Stimulated activated CD8-positive, alpha-beta memory T cell treated with anti-CD3 and anti-CD28 coated beads, Interleukin-2, amount 100 ng/mL, for 48 hours (primary cell): ENCODE measurements around the gene MRPL3.

Experiments used
- DNase-seq, 2 donors: peaks; one replicate each; pipeline ENCODE4 v3.0.0-alpha.2; 2020; ENCODE audit warnings: low read depth in 2 of 2

The MRPL3 gene

DNA sequence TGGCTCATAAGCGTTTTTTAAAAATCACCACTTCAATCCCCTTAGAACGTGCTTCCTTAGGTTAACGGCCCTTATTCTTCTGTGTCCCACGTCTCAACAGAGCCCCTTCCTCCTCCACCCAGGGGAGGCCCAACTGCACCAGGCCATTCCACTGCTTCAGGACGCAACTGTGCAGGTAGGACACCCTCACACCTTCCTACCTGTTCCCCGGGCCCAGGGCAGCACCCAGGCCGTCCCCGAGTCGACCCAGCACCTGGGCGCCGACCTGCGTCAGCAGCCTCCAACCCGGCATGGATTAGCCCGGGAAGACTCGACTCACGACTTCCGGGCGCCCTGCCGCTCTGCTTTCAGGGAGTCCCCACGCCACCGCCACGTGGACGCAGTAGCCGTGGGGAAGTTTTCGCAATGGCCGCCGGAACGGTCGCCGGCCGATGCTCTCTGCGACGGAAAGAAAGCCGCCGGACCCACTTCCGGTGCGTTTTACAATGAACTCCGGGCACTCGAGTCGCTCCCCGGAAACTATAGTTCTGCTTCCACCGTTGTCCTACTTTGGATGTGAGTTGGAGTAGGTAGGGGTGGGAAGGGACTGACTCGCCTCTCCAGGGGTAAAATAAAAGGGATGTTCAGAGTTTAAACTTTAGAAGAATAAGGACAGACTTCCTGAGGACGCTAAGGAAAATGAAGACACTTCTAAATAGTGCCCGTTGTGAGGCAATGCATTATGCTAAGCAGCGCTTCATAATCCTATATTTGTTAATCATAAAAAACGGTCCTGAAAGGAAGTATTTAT lies at the start of gene MRPL3:
Gene MRPL3, minus strand, starts transcription at position 442 of the 790 bp plus-strand sequence. Its CDS starts 150 bp downstream, at position 292.
- DNase-seq, result peak; percentile 71 to 78

DNA sequence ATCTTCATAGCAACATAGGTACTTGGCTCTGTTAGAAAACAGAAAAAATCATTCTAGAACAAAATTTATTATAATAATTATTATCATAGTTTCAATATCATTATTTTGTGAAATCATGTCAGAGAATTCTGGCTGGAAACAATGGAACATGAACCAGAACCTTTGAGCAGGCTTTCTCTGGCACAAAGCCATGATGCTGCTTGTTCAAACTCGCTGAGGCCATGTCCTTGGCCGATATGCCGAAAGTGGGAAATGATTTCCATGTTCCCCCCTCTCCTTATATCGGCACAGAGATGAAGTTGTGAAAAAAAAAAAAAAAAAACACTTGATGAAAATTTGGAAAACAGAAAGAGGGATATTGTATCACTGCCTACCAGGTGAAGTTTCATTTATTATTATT lies 49.0 kb upstream of the MRPL3 start:
- DNase-seq, result no peak

DNA sequence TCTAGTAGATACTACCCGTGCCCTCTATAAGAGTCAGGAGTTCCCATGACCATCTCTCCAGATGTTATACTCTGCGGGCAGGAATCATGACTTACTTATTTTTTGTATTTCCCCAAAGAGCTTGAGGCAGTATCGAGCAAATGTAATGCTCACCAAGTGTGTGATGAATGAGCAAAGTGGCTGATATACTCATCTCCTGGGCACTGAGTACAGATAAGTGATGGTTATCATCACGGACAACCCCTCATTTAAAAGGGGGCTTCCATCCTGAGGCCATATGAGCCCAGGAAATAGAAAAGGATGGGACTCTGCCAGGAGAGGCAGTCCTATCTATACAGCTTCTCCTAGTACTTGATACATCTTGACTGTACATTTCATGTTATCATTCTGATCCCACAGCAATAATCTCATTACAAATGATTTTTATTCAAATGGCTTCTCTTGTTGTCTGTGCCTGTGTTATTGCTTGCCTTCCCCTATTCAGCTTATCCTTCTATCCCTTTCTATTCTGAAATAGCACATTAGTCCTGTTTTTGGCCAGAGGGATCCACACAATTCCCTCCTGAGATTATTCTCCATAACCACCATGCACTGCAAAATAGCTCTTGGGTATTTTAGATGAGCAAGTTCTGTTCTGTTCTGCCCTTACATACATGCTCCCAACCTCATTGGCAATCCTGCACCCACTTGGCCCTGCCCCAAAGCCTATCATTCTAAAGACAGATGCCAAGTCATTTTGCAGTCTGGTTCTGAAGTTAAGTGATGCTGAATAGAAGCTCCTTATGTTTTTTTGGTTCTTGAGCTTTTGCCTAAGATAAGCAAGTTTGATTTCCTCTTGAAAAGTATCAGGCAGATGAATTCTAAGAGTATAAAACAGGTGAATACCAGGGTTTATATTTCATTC lies 48.0 kb upstream of the MRPL3 start:
- DNase-seq, result no peak

DNA sequence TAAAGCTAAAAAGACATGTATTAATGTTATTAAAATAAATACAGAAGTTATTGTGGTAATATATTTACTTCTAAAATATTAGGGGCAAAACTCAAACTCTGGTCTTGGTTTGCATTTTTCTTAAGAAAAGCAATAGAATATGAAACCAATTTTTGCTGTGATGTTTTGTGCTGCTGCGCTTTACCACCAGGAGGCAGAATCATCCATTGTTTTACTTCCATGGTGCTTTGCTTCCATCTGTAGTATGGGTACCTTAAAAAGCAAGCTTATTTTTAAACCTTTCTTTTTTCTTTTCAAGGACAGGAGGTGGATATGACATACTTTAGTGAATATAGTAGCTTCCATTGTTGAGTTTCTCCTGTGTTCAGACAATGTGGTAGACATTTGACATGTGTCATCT lies 46.6 kb upstream of the MRPL3 start:
- no peak for DNase-seq

DNA sequence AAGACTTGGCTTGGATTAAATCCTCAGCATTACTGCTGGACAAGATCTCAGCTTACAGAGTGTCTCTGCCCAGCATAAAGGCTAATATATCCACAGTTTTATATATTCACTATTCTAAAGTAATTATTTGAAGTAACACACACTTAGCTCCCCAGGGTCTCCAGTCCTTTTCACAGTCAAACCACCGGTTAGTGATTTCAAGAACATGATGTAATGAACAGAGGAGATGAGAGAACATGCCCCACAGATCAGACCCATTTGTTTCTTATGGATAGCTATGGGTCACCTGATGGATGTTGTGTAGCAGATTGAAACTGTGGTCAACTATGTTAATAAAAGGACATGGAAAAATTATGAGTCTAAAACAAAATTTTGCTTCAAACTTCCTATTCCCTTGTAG lies 44.8 kb upstream of the MRPL3 start:
- DNase-seq, result no peak

DNA sequence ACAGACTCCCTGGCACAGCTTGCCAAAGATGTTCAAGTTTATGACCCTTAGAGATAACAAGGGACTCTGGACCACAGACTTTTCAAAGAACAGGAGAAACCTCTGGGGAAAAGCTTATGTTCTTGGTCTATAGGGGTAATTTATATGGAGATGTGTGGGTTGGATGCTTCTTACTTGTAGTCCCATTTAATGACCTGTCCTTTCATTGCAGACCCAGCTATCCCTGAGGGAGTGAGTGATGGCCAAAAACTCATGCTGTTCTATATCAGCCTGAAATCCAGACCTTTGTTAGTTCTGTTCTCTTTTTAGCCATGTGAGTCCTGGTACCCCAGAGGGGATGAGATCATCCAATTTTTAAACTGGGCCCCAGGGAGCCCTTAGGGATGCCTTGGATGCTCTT lies 43.7 kb upstream of the MRPL3 start:
- no peak for DNase-seq

DNA sequence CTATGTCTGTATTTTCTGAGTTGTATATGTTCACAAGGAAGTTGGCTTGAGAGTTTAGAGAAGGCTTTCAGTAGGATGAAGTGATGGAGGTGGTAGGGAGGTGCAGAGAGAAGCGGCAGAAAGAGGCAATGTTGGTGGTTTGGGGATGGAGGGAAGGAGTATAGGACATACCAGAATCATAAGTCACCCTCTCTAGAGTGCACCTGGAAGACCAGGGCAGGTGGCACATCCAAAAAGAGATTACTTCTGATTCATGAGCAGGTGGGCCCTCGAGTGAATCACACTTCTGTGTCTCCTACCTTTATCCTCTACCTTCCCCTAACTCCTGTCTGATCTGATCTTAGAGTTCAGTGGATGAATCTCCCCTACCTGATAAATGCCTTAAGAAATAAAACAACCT lies 41.8 kb upstream of the MRPL3 start:
- no peak for DNase-seq

DNA sequence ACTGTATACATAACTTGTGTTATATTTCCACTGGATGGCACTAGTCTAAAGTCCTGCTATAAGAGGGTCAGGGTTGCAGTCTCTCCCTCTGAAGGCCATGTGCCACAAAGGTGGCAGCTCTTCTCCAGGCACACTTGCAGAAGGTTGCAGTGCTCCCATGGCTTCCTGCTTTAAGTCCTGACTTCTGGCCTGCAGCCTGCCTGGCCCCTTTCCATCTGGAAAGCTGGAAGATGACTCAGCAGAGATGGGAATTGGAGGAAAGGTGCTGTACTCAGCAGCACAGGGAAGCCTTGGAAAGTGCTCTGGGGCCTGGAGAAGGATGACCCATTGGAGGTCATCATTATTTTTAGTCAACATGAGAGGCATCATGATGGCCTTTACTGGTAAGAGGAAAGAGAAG lies 40.9 kb upstream of the MRPL3 start:
- no peak for DNase-seq

DNA sequence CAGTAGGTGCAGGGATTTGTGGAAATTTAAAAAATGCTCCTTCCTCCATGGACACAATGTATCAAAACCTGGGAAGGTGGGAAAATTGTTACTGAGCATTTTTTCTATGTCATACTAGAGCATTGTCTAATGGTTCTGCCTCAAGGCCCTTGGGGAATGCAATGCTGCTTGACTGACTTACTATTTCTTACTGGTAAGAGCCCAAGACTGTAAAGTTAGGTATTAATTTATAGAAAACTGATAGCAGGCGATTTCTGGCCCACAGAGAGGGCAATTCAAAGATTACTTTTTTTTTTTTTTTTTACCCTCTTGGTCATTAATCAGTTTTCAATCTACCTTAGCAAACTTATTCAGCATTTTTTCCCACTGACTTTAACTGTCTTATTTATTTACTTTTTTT lies 38.5 kb upstream of the MRPL3 start:
- no peak for DNase-seq

DNA sequence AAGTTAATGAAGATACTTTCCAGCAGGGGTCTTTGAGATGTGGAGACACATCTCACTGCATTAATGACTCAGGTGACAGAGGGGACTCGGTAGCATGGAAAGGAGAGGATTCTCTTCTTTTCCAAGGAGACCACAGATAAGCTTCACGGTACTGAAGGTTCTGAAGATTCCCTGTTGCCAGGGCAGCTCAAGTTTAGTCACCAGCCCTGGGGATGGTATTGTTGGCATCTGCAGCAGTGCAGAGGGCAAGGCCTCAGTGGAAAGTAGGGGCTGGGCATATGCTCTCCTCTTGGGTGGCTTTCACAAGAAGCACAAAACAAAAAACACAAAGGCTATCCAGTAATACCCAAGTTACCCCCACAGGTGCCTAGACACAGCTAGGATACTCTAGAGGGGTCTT lies 38.0 kb upstream of the MRPL3 start:
- DNase-seq, result no peak

DNA sequence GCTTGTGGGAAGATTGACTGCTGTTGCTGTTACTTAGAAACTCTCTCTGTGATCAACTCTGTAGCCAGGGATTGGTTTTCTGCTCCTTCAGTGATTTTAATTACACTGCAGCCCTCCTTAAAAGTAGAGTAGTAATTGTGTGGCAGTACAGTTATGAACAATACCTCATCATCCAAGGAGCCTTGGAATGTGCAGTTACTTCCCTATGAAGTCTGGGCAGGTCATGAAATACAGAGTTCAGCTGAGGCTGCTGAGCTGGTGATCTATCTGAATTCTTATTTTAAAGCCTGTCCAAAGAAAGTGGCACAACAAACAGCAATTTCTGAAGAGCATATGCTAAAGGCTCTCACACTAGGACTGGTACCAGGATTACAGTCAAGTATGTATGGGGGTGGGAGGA lies 37.4 kb upstream of the MRPL3 start:
- DNase-seq, result no peak

DNA sequence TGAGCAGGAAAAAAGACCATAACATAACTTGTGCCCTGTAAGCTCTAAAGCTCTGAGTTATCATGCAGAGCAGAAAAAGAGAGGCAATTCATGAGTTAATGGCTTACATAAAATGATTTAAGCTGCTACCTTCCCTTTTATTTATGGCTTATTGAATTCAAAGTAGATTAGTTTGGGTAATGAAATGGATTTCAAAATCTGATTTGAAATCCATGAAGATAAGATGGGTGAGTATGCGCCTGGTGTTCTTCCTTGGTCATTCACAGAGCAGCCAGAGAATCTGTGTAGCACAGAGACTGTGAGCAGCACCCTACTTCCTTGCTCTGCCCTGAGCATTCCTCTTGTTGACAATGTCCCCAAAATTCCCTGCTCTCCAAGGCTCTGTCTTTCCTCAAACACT lies 36.2 kb upstream of the MRPL3 start:
- no peak for DNase-seq

DNA sequence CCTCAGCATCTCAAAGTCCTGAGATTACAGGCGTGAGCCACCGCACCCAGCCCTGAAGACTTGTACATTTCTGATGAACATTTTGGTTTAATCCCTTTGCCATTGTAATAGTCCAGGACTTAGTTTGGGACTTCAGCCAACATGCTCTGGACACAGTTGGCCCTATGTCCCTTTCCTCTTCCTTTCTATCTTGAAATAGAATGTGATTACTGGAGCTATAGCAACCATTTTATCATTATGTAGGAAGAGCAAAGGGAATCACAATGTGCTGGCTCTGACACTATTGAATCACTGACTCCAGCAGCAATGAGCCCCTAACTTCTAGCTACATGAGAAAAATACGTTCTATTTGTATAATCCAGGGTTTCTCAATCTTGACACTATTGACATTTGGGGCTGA lies 34.8 kb upstream of the MRPL3 start:
- no peak for DNase-seq

DNA sequence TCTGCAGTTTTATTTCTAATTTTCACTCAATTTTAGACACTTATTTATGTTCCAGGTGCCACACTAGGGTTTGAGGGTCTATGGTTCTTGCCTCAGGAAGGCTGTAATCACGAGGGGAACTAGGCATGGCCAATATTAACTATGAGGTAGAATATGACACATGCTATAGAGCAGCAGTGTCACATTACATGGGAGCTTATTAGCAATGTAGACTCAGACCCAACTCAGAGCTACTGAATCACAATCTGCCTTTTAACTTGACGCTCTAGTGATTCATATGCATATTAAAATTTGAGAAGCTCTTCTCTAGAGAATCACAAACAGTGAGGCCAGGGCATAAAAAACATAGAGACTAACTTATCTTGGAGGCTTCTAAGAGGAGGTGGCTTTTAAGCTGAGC lies 32.8 kb upstream of the MRPL3 start:
- DNase-seq, result no peak

DNA sequence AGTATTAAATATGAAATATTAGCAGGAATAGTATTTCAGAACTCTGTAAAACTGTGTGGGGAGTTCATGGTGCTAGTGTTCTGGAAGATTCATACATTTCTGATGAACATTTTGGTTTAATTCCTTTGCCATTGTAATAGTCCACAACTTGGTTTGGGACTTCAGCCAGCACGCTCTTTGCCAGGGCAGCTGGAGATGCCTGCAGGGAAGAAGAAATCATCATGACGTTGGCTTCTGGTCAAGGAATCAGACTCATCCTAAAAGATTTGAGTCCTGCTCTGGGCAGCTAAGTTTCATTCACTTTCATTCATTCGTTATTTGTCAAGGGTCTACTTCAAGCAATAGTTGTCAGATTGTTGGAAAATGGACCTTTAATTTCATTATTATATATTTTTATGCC lies 32.4 kb upstream of the MRPL3 start:
- DNase-seq, result no peak

DNA sequence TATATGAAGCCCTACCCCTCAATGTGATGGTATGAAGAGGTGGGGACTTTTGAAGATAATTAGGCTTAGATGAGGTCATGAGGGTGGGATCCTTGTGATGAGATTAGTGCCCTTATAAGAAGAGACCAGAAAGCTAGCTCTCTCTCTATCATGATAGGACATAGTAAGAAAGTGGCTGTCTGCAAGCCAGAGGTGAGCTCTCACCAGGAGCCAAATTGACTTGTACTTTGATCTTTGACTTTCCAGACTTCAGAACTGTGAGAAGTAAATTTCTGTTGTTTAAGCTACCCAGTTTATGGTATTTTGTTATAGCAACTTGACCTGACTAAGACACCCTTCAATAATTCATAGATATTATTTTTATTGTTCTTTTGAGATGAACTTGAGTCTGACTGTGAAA lies 29.9 kb upstream of the MRPL3 start:
- DNase-seq, result no peak

DNA sequence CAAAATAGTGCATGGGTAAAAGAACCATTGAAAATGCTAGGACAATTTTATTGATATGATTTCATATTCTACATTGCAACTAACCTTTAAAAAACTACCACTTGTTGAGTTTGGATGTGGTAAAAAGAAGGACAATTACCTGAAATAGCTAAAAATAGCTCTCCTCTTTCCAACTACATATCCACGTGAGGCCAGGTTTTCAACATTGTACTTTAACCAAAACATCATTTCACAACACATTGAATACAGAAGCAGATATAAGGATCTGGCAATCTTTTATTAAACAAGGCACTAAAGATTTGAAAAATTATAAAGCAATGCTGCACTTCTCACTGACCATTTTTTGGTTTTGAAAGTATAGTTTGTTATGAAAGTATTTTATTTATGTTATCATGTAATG lies 28.1 kb upstream of the MRPL3 start:
- no peak for DNase-seq

DNA sequence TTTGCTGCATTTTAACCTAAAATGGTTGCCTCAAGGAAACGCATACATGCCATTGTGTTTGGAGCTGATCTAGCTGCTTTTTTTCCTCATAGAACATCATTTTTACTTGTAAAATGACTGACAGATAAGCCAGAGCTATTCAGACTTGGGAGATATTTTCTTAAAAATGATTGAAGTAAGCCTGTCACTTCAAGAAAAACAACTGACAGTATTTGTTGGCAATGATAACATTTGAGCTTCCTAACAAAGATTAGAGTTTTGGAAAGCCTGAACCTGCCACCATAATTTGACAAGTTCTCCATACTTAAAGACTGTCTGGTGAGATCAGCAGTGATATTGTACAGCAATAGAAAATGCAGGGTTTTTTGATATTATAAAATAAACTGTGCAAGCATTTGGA lies 27.6 kb upstream of the MRPL3 start:
- no peak for DNase-seq

DNA sequence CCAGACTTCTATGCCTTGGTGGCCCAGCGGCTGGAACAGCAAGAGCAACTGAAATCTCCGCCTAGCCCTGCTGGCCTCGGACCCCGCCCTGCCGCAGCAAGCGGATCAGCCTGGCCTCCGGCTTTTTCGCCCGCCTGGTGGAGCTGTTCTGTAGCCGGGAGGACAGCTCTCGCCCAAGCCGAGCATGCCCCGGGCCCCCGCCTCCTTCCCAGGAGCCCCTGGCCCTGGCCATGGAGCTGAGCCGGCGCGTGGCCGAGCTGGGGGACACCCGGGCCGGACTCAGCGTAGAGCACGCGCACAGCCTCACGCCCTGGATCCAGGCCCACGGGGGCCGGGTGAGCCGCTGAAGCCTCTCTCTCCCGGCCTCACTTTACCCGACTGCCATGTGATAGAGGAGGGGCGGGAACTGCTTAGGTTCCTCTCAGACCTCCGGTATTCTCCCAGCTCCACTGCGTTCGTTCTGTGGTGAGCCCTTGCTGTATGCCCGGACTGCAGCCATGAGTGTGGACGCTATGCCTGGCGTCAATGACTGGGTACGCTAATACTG lies 24.1 kb upstream of the MRPL3 start:
- no peak for DNase-seq

DNA sequence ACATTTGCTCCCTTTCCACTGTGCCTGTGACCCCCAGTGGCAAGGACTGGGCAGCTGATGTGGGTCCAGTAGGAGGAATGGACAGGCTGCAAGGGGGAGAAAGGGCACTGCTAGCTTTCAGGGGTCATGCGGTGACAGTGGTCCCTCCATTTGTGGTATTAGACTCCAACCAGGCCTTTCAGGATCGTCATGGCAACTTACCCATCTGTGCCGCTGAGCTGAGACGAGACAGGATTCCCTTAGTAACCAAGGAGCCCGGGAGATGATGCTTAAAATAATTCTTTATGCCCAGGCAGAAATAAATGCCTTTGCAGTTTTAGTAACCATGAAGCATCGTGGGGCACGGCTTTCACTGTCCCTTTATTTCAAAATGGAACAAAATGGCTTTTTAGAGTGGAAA lies 15.9 kb upstream of the MRPL3 start:
- no peak for DNase-seq

DNA sequence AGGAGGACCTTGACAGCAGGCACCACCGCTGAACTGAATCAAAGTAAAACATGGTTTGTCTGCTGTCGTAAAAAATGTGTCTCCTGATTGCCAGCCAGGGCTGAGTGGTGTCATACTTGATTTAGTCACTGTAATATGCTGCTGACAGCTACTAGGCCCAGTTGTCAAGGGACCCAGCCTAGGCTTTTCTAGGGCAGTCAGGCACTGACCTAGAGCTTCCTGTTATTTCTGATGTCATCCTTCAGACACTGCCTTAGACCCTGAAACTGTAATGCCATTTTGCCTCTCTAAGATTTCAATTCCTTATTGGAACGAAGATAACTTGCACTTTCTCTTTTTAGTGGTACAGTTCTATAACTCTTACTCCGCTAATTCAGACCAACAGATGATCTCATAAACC lies 2.6 kb upstream of the MRPL3 start:
- DNase-seq, result no peak

DNA sequence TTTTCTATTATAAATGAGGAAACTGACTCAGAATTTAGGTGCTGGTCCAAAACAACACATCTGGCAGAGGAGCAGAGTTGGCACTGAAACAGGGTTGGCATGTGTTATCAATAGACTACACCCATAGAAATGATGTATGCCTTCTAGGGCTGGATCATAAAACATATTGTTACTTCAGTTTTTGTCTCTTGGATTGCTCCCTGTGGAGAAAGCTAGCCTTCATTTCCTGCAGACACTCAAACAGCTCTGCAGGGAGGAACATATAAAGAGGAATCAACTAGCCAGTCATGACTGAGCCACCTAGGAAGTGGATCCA lies 507 bp upstream of the MRPL3 start:
- no peak for DNase-seq

DNA sequence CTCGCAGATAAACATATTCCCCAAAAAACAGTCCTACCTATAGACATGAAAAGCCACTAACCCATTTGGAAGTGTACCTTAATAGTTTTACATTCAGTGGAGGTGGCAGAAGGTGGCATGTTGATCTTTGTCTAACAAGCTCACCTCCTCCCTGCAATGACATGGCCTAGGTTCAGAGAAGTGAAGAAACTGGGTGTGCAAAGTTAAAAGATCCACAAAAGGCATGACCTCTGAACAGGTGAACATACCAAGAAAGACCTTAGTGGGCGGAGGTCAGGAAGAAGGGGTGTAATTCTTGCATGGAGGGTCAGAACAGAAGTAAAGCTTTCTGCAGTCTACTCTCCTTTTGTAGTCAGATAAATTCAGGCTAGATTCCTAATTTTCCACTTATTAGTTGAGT lies 822 bp downstream of the MRPL3 start:
- DNase-seq, result no peak
